ENCODE results near the gene LTB4R2.
"Not testable (repeated sequence)": the region's sequence is repeated elsewhere in the genome, so short reads cannot be mapped to it uniquely, and the experiment has no call there.

- TF ChIP-seq, protein P1, sequence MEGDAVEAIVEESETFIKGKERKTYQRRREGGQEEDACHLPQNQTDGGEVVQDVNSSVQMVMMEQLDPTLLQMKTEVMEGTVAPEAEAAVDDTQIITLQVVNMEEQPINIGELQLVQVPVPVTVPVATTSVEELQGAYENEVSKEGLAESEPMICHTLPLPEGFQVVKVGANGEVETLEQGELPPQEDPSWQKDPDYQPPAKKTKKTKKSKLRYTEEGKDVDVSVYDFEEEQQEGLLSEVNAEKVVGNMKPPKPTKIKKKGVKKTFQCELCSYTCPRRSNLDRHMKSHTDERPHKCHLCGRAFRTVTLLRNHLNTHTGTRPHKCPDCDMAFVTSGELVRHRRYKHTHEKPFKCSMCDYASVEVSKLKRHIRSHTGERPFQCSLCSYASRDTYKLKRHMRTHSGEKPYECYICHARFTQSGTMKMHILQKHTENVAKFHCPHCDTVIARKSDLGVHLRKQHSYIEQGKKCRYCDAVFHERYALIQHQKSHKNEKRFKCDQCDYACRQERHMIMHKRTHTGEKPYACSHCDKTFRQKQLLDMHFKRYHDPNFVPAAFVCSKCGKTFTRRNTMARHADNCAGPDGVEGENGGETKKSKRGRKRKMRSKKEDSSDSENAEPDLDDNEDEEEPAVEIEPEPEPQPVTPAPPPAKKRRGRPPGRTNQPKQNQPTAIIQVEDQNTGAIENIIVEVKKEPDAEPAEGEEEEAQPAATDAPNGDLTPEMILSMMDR (IDR thresholded peaks at IDR 0.05) = not testable (repeated sequence)
- TF ChIP-seq POLR2A, POLR2AphosphoS5 (IDR thresholded peaks at IDR 0.05): not testable (repeated sequence)
Measured at GRCh38 chr14:24354482-24354825, 44.5 kb downstream of the LTB4R2 start.

Measured in sigmoid colon (tissue), 4 donors.